ENCODE measurements around the gene HSCB. TPM values are rescaled to one million over a fixed set of nuclear protein-coding genes. Genes with fewer than 3 reads are reported as not detected.

The HSCB gene, protein sequence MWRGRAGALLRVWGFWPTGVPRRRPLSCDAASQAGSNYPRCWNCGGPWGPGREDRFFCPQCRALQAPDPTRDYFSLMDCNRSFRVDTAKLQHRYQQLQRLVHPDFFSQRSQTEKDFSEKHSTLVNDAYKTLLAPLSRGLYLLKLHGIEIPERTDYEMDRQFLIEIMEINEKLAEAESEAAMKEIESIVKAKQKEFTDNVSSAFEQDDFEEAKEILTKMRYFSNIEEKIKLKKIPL
- 10.7 to 14.4 TPM (median 13.7 TPM) in 5 replicates for total RNA-seq (2022; extraction: Qiagen RNA extraction)

DNA sequence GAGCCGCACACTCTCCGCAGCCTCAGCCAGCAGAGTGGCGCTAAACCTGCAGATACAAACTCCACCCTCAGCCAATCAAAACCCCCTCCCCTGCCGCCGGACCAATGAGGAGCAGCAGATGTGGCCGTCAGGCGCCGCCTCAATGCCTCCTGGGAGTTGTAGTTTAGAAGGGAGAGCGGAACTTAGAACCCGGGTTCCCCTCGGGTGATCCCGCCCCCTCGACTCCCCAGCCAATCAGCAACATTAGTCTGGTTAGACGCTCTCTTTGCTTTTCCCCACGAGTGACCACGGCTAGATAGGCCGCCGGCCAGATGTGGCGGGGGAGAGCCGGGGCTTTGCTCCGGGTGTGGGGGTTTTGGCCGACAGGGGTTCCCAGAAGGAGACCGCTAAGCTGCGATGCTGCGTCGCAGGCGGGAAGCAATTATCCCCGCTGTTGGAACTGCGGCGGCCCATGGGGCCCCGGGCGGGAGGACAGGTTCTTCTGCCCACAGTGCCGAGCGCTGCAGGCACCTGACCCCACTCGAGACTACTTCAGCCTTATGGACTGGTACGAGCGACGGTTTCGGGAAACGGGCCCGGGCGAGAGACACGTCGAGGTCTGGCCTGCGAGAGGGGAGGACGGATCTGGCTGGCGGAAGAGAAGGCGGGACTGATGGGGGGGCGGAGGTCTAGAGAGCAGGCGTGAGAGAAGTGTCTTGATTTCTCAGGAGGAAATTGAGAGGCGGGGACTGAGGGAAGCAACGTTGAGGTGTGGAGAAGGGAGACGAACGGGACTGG lies at the start of gene HSCB, which contains the start of gene CHEK2:
TSS of gene HSCB (plus strand) at position 255 of the 777 bp plus-strand sequence. CDS start at position 312, 57 bp downstream.
TSS of gene CHEK2 (minus strand) at position 36 of the 777 bp plus-strand sequence. CDS start 7,099 bp downstream, outside the sequence.

DNA sequence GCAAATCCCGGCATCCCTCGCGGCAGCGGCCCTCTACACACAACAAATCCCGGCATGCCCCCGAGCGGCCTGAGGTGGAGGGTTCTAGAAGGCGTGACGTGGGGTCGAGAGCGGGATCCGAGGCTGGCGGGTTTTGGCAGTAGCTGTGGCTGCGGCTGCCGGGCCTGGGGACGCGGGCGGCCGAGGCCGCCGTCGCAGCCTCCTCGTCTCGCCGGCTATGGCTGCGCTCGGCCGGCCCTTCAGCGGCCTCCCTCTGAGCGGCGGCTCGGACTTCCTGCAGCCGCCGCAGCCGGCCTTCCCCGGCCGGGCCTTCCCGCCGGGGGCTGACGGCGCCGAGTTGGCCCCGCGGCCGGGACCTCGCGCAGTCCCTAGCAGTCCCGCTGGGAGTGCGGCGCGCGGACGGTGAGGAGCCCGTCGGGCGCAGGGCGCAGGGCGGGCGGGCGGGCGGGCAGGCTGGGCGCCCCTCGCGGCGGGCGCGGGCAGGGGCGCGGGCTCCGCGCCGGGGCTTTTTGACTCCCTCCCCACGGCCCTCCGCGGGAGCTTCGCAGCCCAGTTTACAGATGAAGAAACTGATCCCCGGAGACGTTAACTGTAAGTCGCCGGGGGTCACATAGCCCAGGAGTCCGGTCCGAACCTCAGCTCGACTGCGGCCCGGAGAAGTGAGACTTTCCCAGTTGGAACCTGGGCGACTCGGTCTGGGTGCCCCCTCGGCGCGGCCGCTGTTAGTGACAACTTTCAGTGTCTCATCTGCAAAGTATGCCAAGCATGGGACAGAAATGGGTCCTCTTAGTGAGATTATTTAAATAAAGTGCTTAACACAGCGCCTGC lies 31.0 kb downstream of the HSCB start, which contains the start of gene CCDC117:
TSS of gene CCDC117 (plus strand) at position 63 of the 828 bp plus-strand sequence. CDS start at position 218, 155 bp downstream.

DNA sequence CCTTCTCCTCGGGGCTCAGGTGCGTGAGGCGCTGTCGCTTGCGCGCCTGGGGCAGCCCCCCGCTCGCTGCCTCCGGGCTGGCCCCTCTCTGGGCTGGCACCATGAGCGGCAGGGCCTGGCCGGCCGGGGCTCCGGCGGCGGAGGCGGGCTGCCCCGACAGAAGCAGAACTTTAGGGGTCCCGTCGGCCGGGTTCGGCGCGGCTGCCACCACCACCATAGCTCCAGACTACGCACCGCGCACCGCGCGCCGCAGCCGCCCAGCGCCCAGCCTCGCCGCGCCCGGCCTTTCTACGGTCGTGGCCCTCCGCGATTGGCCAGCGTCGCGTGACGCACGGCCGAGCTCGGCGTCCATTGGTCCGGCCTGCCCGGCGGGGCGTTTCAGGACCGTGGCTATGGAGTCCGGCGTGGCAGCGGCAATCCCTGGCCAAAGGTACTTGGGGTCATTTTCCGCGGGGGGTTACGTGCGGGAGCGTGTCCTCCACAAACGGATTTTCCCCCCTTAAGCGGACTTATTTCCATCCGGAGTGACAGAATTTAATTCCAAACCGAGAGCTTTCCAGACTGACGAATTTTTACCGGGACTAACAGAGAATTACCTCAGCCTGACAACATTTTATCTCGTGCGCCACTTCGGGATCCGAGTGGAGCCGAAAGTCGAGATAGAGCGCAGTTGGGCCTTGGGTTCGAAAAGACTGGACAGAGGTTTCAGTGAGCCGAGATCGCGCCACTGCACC lies 58.6 kb downstream of the HSCB start, which contains the start of gene XBP1:
TSS of gene XBP1 (minus strand) at position 262 of the 734 bp plus-strand sequence.

Other genes with a start within 250 kb of the HSCB start
- 2.2 to 3.9 TPM (median 2.8 TPM) in 5 replicates for gene TTC28, start 62.2 kb upstream of the HSCB start, total RNA-seq (2022; extraction: Qiagen RNA extraction)
- gene CHEK2, start 219 bp upstream of the HSCB start, total RNA-seq (2022; extraction: Qiagen RNA extraction), result 8.3 to 10.5 TPM (median 10.1 TPM) in 5 replicates
- 7.9 to 10.9 TPM (median 10.1 TPM) in 5 replicates for gene CCDC117, start 30.7 kb downstream of the HSCB start, total RNA-seq (2022; extraction: Qiagen RNA extraction)
- gene XBP1, start 58.5 kb downstream of the HSCB start, total RNA-seq (2022; extraction: Qiagen RNA extraction), result 45.5 to 55.3 TPM (median 53.9 TPM) in 5 replicates
- gene ZNRF3, start 141.5 kb downstream of the HSCB start, total RNA-seq (2022; extraction: Qiagen RNA extraction), result 5.0 to 8.3 TPM (median 7.1 TPM) in 5 replicates

Data from A549 treated with Mapracorat at 1 μM for 4 hours (cell line).